Small intestine (tissue), 7 donors: ENCODE results near the gene PCDHGA1. TPM values are rescaled to one million over a fixed set of nuclear protein-coding genes. Genes with fewer than 3 reads are reported as not detected.

Experiments
- DNase-seq, 2 donors: peaks; one replicate each; pipeline versions ENCODE4 v3.0.0 to v3.0.0-alpha.2; 2013
- FAIRE-seq: peaks from 2 replicates; lab custom pipeline; 2012; peaks lifted over from hg19 to GRCh38; lab: Jason Lieb, UNC
- H3K27ac ChIP-seq, 3 donors: one replicate each; pipeline ENCODE4 v1.5.1; 2013; ENCODE audit warnings: low read length in 2 of 3, mild to moderate bottlenecking in 2 of 3, control low read depth in 1 of 3, inconsistent platforms in 1 of 3, low read depth in 1 of 3, moderate library complexity in 1 of 3
- H3K27me3 ChIP-seq, 3 donors: one replicate each; pipeline ENCODE4 v1.6.1; 2013; ENCODE audit warnings: low read length in 3 of 3, inconsistent platforms in 1 of 3; ENCODE audit not compliant: control insufficient read depth in 3 of 3, insufficient read depth in 3 of 3
- H3K36me3 ChIP-seq, 3 donors: one replicate each; pipeline ENCODE4 v1.6.1; 2013; ENCODE audit warnings: low read length in 3 of 3, inconsistent platforms in 1 of 3, low read depth in 1 of 3, mild to moderate bottlenecking in 1 of 3, moderate library complexity in 1 of 3; ENCODE audit not compliant: control insufficient read depth in 3 of 3, insufficient read depth in 2 of 3
- H3K4me1 ChIP-seq, 3 donors: one replicate each; pipeline ENCODE4 v1.6.1; 2013; ENCODE audit warnings: low read length in 2 of 3, inconsistent platforms in 1 of 3, low read depth in 1 of 3, mild to moderate bottlenecking in 1 of 3, moderate library complexity in 1 of 3; ENCODE audit not compliant: control insufficient read depth in 3 of 3, insufficient read depth in 2 of 3
- H3K4me3 ChIP-seq, 3 donors: one replicate each; pipeline ENCODE4 v1.5.1; 2013; ENCODE audit warnings: low read length in 3 of 3, control low read depth in 1 of 3, inconsistent platforms in 1 of 3, low read depth in 1 of 3, mild to moderate bottlenecking in 1 of 3, moderate library complexity in 1 of 3
- H3K9me3 ChIP-seq, 2 donors: one replicate each; pipeline ENCODE4 v1.6.1; 2013; ENCODE audit warnings: low read depth in 1 of 2, low read length in 1 of 2; ENCODE audit not compliant: control insufficient read depth in 2 of 2, insufficient read depth in 1 of 2
- WGBS, 3 donors: extraction: QIAGEN DNeasy Blood & Tissue Kit; methylation state at CpG; one replicate each; pipeline ENCODE4 v1.1.7; 2013; 5-methylcytosine and 5-hydroxymethylcytosine counted together
- polyA plus RNA-seq, 4 donors: library from polyadenylated mRNA; stranded (reverse) in 3 of 4; unstranded in 1 of 4; fragments of 200-250 nt in 3 of 4; fragments of 120-200 nt in 1 of 4; gene quantifications; one replicate each; pipeline versions ENCODE4 v1.2.1 to v1.2.3, GENCODE V29; 2013
- donor health status: healthy with polysubstance abuse.
- donor health status: control.
- donor health status: control.
- donor health status: Bipolar disorder and iron deficiency.
- donor health status: healthy.

The PCDHGA1 gene
- polyA plus RNA-seq, 4 donors, result 0.10 to 0.27 (median 0.13) TPM; not detected in 1

DNA sequence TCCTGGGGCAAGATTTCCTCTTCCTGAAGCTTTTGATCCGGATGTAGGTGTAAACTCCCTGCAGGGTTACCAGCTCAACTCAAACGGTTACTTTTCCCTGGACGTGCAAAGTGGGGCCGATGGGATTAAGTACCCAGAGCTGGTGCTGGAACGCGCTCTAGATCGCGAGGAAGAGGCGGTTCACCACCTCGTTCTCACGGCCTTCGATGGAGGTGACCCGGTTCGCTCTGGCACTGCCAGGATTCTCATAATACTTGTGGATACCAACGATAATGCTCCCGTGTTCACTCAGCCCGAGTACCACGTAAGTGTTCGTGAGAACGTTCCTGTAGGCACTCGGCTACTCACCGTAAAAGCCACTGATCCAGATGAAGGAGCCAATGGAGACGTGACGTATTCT is 25.3 kb downstream of the PCDHGA1 start:
- FAIRE-seq, result no peak
- H3K4me1 ChIP-seq, result no peaks in the 10 kb centered on the region
- H3K4me3 ChIP-seq, result no peak overlapping the region
- no peak overlapping the region for H3K27ac ChIP-seq
- no peak for DNase-seq
- WGBS, 3 donors, result 55 to 73% (median 69%) methylated on average over 24 of the region's 24 CpGs
- no peaks in the 10 kb centered on the region for H3K36me3 ChIP-seq
- H3K27me3 ChIP-seq, result peaks cover 2 to 22% (median 15%) of the 10 kb centered on the region in 3 donors
- peaks cover 2 to 58% of the 10 kb centered on the region in 2 donors for H3K9me3 ChIP-seq

GRCh38 chr5:141356133-141356532 is 25.8 kb downstream of the PCDHGA1 start:
- DNase-seq (no peak), FAIRE-seq (no peak)
- Histone ChIP-seq H3K27ac (no peak overlapping the region), H3K36me3 (no peaks in the 10 kb centered on the region), H3K4me1 (no peaks in the 10 kb centered on the region), H3K9me3 (peaks cover 2 to 59% of the 10 kb centered on the region in 2 donors), H3K27me3 (peaks cover 2 to 19% (median 16%) of the 10 kb centered on the region in 3 donors), H3K4me3 (no peak overlapping the region)
- 67 to 73% (median 73%) methylated on average over 5 of the region's 5 CpGs for WGBS, 3 donors

DNA sequence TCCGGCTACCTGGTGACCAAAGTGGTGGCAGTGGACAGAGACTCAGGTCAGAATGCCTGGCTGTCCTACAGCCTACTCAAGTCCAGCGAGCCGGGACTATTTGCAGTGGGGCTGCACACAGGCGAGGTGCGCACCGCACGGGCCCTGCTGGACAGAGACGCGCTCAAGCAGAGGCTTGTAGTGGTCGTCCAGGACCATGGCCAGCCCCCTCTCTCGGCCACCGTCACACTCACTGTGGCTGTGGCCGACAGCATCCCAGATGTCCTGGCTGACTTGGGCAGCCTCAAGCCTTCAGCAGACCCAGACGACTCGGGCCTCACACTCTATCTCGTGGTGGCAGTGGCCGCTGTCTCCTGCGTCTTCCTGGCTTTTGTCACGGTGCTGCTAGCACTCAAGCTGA is 26.6 kb downstream of the PCDHGA1 start:
- no peaks in the 10 kb centered on the region for H3K4me1 ChIP-seq
- FAIRE-seq, result no peak
- peaks cover 2 to 21% (median 18%) of the 10 kb centered on the region in 3 donors for H3K27me3 ChIP-seq

GRCh38 chr5:141359790-141360426 is 29.6 kb downstream of the PCDHGA1 start, which contains the start of gene PCDHGB2:
TSS of gene PCDHGB2 (plus strand) at chr5:141359994. CDS start at chr5:141360136, 142 bp downstream.
- Histone ChIP-seq H3K27me3 (peaks cover 0 to 32% (median 21%) of the 10 kb centered on the region in 3 donors), H3K4me1 (no peaks in the 10 kb centered on the region), H3K4me3 (no peak within 1 kb of the TSS), H3K9me3 (peaks cover 2 to 64% of the 10 kb centered on the region in 2 donors), H3K27ac (no peak within 1 kb of the TSS), H3K36me3 (no peaks in the 10 kb centered on the region)
- FAIRE-seq (no peak), DNase-seq (peak in 1 of 2 donors; percentile 20)
- WGBS, 3 donors, result 21 to 33% (median 31%) methylated on average over 24 of the region's 24 CpGs

More for the DNA sequence above, 26.6 kb downstream of the PCDHGA1 start:
- Histone ChIP-seq H3K9me3 (peaks cover 0 to 59% of the 10 kb centered on the region in 2 donors), H3K27ac (no peak overlapping the region), H3K4me3 (no peak overlapping the region), H3K36me3 (no peaks in the 10 kb centered on the region)
- no peak for DNase-seq
- 54 to 62% (median 54%) methylated on average over 19 of the region's 19 CpGs for WGBS, 3 donors

- DNase-seq (no peak), FAIRE-seq (no peak)
- WGBS, 3 donors, result 40 to 53% (median 48%) methylated on average over 15 of the region's 15 CpGs
- Histone ChIP-seq H3K4me1 (no peaks in the 10 kb centered on the region), H3K4me3 (no peak overlapping the region), H3K36me3 (no peaks in the 10 kb centered on the region), H3K9me3 (peaks cover 2 to 64% of the 10 kb centered on the region in 2 donors), H3K27ac (no peak overlapping the region), H3K27me3 (peaks cover 0 to 38% (median 25%) of the 10 kb centered on the region in 3 donors)
Observed at GRCh38 chr5:141360685-141361084, 30.4 kb downstream of the PCDHGA1 start.

DNA sequence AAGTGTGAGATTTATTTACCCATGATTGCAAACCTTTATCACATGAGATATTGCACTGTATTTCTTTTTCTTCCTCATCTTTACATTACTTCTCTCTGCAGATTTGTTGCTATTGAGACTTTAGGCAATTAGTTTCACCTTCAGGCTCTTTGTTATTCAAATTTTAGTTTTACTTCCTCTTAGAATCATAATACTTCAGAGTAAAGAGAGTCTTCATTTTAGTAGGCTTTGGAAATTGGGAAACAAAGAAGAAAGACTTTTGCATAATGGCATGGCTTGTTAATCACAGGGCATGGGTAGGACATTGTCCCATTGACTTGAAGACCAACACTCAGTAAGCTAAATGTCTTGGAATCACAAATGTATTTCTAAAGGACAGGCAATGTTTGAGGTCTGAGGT is 32.4 kb downstream of the PCDHGA1 start:
- Histone ChIP-seq H3K9me3 (peaks cover 4 to 56% of the 10 kb centered on the region in 2 donors), H3K36me3 (no peaks in the 10 kb centered on the region), H3K27me3 (peaks cover 0 to 46% (median 31%) of the 10 kb centered on the region in 3 donors), H3K27ac (no peak overlapping the region), H3K4me1 (no peaks in the 10 kb centered on the region), H3K4me3 (no peak overlapping the region)
- DNase-seq, result no peak
- no peak for FAIRE-seq

DNA sequence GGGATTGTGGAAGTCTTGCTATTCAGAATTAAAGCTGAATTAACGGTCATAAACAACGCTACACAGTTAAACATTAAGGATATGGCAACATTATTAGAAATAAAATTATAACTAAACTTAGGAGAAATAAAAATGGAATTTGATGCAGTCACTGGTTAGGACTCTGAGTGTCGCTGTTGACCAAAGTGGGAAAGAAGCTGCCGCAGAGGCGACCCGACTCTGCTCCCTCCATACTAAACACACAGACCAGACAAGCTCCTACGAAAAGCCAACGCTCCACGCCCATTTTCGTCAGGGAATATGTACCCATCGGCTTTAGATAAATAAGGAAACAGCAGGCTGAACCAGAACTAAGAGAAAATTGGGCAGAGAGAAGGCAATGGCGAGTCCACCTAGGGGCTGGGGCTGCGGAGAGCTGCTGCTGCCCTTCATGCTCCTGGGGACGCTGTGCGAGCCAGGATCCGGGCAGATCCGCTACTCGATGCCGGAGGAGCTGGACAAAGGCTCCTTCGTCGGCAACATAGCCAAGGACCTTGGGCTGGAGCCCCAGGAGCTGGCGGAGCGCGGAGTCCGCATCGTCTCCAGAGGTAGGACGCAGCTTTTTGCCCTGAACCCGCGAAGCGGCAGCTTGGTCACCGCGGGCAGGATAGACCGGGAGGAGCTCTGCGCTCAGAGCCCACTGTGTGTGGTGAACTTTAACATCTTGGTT is 33.8 kb downstream of the PCDHGA1 start, which contains the start of gene PCDHGA5:
Gene PCDHGA5 (plus strand): TSS at position 211 of the 709 bp plus-strand sequence. CDS start 169 bp downstream, at position 380.
- no peaks in the 10 kb centered on the region for H3K4me1 ChIP-seq
- DNase-seq (no peak), FAIRE-seq (no peak)
- H3K9me3 ChIP-seq, result peaks cover 4 to 53% of the 10 kb centered on the region in 2 donors
- H3K36me3 ChIP-seq, result no peaks in the 10 kb centered on the region
- WGBS, 3 donors, result 20 to 41% (median 34%) methylated on average over 34 of the region's 34 CpGs
- peaks cover 0 to 46% (median 31%) of the 10 kb centered on the region in 3 donors for H3K27me3 ChIP-seq
- H3K27ac ChIP-seq, result no peak within 1 kb of the TSS
- H3K4me3 ChIP-seq, result no peak within 1 kb of the TSS

DNA sequence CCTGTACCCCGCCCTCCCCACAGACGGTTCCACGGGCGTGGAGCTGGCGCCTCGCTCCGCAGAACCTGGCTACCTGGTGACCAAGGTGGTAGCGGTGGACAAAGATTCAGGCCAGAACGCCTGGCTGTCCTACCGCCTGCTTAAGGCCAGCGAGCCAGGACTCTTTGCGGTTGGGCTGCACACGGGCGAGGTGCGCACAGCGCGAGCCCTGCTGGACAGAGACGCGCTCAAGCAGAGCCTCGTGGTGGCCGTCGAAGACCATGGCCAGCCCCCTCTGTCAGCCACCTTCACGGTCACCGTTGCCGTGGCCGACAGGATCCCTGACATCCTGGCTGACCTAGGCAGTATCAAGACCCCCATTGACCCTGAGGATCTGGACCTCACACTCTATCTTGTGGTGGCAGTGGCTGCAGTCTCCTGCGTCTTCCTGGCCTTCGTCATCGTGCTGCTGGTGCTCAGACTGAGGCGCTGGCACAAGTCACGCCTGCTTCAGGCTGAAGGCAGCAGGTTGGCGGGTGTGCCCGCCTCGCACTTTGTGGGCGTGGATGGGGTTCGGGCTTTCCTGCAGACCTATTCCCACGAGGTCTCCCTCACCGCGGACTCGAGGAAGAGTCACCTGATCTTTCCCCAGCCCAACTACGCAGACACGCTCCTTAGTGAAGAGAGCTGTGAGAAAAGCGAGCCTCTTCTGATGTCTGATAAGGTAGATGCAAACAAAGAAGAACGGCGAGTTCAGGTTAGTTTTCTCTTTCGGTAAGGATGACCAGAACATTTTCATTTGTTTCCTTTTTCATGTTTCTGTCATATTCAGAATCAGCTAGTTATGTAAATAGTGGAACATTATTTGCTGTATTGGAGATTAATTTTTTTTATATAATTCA is 35.9 kb downstream of the PCDHGA1 start:
- peaks cover 4 to 53% of the 10 kb centered on the region in 2 donors for H3K9me3 ChIP-seq

More for the DNA sequence above, 35.9 kb downstream of the PCDHGA1 start:
- Histone ChIP-seq H3K36me3 (no peaks in the 10 kb centered on the region), H3K4me3 (no peak overlapping the region), H3K27me3 (peaks cover 0 to 41% (median 30%) of the 10 kb centered on the region in 3 donors), H3K27ac (no peak overlapping the region), H3K4me1 (no peaks in the 10 kb centered on the region)
- 38 to 56% (median 53%) methylated on average over 46 of the region's 46 CpGs for WGBS, 3 donors
- DNase-seq (no peak), FAIRE-seq (no peak)
